ENCODE results near the gene PHF5A. TPM values are rescaled to one million over a fixed set of nuclear protein-coding genes. Genes with fewer than 3 reads are reported as not detected.

The PHF5A gene
- total and polyA plus RNA-seq, 2 of the 8 experiments (the other 6 are each of a cell fraction or from before 2014, with no cell fraction given), result 119 to 135 TPM

GRCh38 chr22:41458161-41458728, 10.2 kb downstream of the PHF5A start:
- Histone ChIP-seq H3K27me3 (replicated peaks in 1 of 4; ENCODE audit: control insufficient read depth in 3 of 4, extremely low read depth in 1 of 4, insufficient read depth in 3 of 4, low read length in 3 of 4) (no peaks in the 10 kb centered on the region), H3K23me2 (ENCODE audit: low read depth, low read length) (no peaks in the 10 kb centered on the region), H3K4me1 (replicated peaks in 1 of 4; ENCODE audit: control insufficient read depth in 3 of 4, insufficient read depth in 4 of 4, low read length in 3 of 4) (no peaks in the 10 kb centered on the region), H3K79me2 (ENCODE audit: control insufficient read depth in 1 of 2, insufficient read depth in 2 of 2, low read length in 2 of 2) (no peaks in the 10 kb centered on the region), H3K18ac (ENCODE audit: extremely low read depth, low read length) (no peak overlapping the region), H3K4me2 (ENCODE audit: insufficient read depth in 1 of 2, low read depth in 2 of 2, low read length in 2 of 2) (no peak overlapping the region), H3K4ac (replicated peaks; ENCODE audit: insufficient read length, low read depth, low read length) (no peak overlapping the region), H4K5ac (ENCODE audit: insufficient read length, low read depth, low read length) (no peak overlapping the region), H2BK20ac (ENCODE audit: low read length) (no peak overlapping the region), H3K14ac (ENCODE audit: insufficient read length) (no peak overlapping the region), H2BK12ac (ENCODE audit: low read depth, low read length) (no peak overlapping the region), H3K9me3 (ENCODE audit: insufficient read depth in 2 of 2, low read depth in 1 of 2, low read length in 1 of 2) (no peaks in the 10 kb centered on the region), H4K8ac (ENCODE audit: extremely low read depth, insufficient read depth, low read length) (no peak overlapping the region), H3K56ac (replicated peaks; ENCODE audit: insufficient read length, low read depth, low read length) (no peak overlapping the region), H3K79me1 (ENCODE audit: low read depth, low read length) (no peaks in the 10 kb centered on the region), H3K23ac (ENCODE audit: insufficient read length) (no peak overlapping the region), H3K27ac (ENCODE audit: low read depth, low read length) (no peak overlapping the region), H3K4me3 (ENCODE audit: extremely low read depth in 1 of 4, insufficient read depth in 2 of 4, low read depth in 3 of 4, low read length in 4 of 4) (no peak overlapping the region), H2BK5ac (ENCODE audit: low read depth, low read length) (no peak overlapping the region), H2AK5ac (ENCODE audit: low read depth, low read length) (no peak overlapping the region), H3K9ac (replicated peaks in 1 of 4; ENCODE audit: extremely low read depth in 1 of 4, low read depth in 3 of 4, low read length in 3 of 4) (no peak overlapping the region), H4K91ac (replicated peaks; ENCODE audit: insufficient read length, low read length) (no peak overlapping the region), H2BK120ac (replicated peaks; ENCODE audit: low read depth, low read length) (no peak overlapping the region), H3K36me3 (ENCODE audit: control insufficient read depth in 2 of 4, insufficient read depth in 4 of 4, low read length in 3 of 4) (peaks cover 9 to 38% (median 26%) of the 10 kb centered on the region in 4 experiments; a peak in 7 of 8 replicates), H2AFZ (ENCODE audit: low read length) (no peak overlapping the region), H4K20me1 (replicated peaks in 1 of 2; ENCODE audit: control insufficient read depth in 1 of 2, insufficient read depth in 2 of 2, low read length in 2 of 2) (peaks cover 0 to 3% of the 10 kb centered on the region in 2 experiments), H2BK15ac (ENCODE audit: low read length) (no peak overlapping the region)
- no peak for TF ChIP-seq RAD21 (IDR thresholded peaks at IDR 0.05 in 1 of 2, conservative IDR thresholded peaks at IDR 0.05 in 1 of 2; ENCODE audit: low read depth in 2 of 2, low read length in 2 of 2)
- no peak for TF ChIP-seq CHD2 (IDR thresholded peaks at IDR 0.05; ENCODE audit: low read length)
- no peak for TF ChIP-seq TBP (IDR thresholded peaks at IDR 0.05; ENCODE audit: low read depth, low read length)
- FAIRE-seq (no peak), DNase-seq (ENCODE audit: low read depth in 1 of 2, low spot score in 2 of 2) (no peak)
- 88% methylated on average over 7 of the region's 7 CpGs; no CpG with 5 or more reads in 1 of the 2 experiments for whole genome bisulfite sequencing, 2 experiments (ENCODE audit: extremely low coverage in 1 of 2, insufficient coverage in 1 of 2, insufficient read length in 1 of 2, insufficient replicate concordance in 2 of 2, low coverage in 1 of 2, low lambda C conversion rate in 2 of 2, missing lambda C conversion rate in 1 of 2)
- CTCF ChIA-PET (ENCODE audit: partially characterized antibody), result interaction anchor here (1.1 to 5.7 kb wide), 4 partner anchors 10 to 59 kb away, joined by 3 to 29 read pairs (median 6); partner anchors contain the start of genes ACO2 and PHF5A
- POLR2A ChIA-PET (ENCODE audit: partially characterized antibody), result interaction anchor here (1.0 to 30.6 kb wide), 7 partner anchors 2 to 59 kb away, joined by 3 to 887 read pairs (median 5); partner anchors contain the start of genes ACO2, PHF5A and TOB2

Data from H1 (cell line).